T-helper 2 cell treated with Interferon-gamma antibody and Interleukin-4, amounts not matched to agents 100 ng/mL and 5 ng/mL, for 36 hours (primary cell): ENCODE results near the gene LFNG. TPM values are rescaled to one million over a fixed set of nuclear protein-coding genes. Genes with fewer than 3 reads are reported as not detected.

Experiments
- intact Hi-C: fragments of 100-400 bp; cut with micrococcal nuclease; formaldehyde crosslinking; loops from one replicate; pipeline ENCODE4 v1.15.1; 2023
- total RNA-seq: library from RNA; stranded (reverse); gene quantifications from 2 replicates; pipeline ENCODE4 v1.2.3, GENCODE V29; 2022

Gene LFNG
- total RNA-seq, 1 donor from 2014 or later = 85.6 TPM

DNA sequence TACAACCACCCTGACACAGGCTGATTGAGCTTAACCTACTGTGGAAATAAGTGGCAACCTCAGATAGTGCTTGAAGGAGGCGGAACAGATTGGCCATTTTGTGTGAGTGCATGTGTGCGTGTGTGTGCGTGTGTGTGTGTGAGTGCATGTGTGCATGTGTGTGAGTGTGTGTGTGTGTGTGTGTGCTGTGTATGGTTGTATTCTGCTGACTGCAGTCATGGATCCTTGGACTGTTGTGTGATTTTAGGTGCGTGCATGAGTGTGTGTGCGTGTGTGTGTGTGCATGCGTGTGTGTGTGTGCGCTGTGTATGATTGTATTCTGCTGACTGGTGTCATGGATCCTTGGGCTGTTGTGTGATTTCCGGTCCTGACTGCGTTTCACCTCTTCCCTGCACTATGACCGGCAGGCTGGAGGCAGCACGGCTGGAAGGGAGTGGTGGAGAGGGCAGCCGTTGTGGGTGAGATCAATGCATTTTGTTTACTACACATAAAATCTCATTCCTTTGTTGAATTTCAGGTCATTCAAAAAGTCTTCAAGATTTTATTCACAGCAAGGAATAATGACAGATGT is 45.5 kb downstream of the LFNG start:
- intact Hi-C loops = no loop called here

DNA sequence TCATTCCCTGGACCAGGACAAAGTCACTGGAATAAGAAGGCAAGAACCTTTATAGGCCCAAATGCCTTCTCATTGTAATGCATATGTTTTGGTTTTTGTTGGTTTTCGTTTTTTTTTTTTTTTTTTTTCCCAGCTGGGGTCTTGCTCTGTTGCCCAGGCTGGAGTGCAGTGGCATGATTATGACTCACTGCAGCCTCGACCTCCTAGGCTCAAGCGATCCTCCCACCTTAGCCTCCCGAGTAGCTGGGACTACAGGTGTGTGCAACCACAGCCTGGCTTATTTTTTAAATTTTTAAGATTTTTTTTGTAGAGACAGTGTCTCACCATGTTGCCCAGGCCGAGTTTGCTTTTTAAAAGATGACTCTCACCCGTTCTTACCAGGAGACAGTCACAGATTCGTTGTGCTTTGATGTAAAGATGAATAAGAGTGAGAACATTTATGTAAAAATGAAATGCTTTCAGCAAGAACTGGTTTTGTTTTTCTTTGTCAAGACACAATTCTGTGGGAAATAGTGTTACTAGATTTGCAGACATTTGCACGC is 46.8 kb downstream of the LFNG start:
- intact Hi-C loops = no loop called here

DNA sequence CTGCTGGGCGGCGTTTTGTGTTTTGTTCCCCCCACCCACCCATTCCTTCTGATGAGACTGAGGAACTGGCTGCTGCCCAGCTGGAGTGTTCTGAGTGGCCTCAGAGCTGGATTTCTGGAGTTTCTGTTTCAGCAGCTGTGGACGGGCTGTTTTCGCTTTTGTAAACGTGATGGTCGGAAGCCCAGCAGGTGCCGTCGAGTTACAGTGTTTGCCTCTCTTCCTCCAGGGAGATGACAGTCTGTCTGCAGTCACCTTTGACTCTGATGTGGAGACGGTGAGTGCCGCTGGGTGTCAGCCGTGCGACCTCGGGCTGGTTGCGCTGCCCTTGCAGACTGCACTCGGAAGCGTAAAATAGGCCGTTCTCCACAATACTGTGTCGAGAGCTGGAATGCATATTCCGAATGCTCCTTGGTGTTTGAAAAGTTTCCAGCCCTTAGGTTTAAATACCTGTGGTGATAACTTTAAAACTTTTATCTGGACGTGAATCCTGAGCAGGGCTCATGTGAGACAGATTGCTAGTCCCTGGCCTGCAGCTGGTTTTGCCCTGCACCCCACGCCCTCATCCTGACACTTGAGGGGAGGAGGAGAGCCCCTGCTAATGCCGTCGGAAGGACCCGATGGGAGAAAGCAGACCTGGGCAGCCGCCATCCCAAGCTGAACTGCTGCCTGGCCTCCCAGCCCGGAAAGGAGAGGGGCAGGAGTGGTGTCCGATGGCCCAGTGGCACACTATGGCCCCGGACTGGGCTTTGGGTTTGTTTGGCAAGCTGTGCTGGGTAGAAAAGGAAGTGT is 47.5 kb downstream of the LFNG start:
- intact Hi-C loops = no loop called here

DNA sequence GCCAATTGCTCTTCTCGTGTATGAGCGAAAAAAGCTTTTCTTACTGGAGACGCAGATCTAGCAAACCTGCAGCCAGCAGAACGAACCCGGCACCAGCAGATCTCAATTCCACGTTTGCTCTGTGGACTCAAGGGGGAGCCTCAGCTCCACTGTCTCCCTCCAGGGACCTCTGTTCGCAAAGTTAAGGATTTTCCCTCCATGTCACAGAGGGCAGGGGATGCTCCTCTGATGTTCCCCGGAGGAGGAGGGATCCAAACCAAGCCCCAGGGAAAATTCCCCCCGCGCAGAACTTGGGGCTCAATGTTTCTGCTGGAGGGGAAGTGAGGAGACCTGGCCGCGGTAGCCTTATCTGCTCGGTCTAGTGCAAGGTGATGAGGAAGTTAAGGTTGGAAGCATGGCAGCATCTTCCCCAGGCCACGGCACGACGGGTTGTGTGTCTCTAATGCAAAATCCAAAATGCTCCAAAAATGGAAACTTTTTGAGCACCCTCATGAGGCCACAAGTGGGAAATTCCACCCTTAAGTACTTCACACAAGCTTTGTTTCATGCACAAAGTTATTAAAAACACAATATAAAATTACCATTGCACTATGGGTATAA is 48.2 kb downstream of the LFNG start:
- intact Hi-C loops = no loop called here

DNA sequence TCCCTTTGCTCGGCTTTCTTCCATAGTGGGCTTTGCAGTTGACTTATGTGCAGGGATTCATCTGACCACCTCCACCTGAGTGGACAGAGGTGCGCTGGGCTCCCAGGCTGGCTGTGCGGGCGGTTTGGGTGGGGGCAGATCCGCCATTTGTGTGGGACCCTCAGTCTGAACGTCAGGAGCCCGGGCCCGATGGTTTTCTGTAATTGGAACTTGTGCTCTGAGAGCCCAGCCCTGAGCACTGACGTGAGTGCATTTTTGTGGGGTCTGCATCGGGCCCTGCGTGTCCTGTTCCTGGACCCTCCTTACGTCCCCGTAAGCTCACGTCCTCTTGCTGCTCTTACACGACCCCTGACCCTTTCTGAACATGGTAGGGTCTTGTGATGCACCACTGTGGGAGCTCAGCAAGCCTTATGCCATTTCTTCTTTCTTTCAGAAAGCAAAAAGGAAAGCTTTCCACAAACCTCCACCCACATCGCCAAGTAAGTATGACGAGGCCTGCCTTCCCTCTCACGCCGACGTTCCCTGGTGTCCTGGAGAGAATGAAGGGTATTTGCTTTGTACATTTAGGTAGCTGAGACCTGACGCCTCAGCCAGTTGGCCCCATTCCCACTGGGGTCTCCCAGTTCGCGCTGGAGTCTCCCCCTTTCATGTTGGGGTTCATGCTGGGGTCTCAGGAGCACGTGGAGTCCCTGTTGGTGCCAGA is 49.1 kb downstream of the LFNG start:
- intact Hi-C loops = no loop called here

DNA sequence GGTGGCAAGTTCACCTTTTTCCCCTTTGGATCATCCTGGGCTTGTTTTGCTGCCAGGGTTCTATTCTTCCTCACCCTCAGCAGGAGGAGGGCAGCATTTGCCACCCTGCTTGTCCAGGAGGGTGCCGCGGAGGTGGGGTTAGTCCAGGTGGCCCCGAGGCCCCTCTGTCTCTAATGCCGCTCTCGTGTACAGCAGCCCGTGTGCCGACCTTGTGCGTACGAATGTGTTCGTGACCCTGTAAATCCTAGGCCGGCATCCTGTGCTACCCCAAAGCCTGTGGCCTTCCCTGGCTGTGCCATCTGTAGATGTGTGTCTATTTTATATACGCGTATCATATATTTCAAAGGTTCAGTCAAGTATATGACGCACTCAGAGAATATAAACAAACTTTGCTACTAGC is 49.8 kb downstream of the LFNG start:
- intact Hi-C loops = no loop called here

DNA sequence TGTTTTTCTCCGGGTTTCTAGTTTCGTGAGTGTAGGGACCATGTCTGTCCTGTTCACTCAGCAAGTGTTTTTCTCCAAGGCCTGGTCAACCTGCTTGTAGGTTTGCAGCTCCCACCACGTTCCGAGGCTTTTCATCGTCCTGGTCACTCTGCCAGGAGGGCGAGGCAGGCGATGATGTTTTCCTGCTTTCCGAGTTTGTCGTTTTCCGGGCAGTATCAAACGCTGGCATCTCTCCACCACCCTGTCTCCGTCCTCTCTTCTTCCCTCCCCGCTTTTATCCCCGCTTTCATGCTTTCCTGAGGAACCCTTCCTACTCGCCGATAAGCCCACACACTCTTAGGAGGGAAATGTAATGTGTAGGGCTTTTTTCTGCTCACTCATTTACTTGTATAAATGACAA is 50.4 kb downstream of the LFNG start:
- intact Hi-C loops = no loop called here

DNA sequence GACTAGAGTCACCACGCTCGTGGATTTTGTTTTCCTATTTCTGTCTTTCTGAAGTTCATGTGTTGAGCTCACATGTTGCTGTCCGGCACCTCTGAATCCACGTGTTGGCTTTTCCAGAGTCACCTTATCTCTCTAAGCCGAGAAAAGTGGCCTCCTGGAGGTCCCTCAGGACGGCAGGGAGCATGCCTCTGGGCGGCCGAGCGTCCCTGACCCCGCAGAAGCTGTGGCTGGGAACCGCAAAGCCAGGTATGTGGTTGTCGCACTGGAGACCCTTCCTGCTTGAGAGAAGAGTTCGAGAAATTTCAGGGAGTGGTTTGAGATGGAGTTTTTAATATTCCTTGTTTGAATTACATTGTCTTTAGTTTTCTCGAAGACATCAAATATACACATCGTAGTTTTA is 51.8 kb downstream of the LFNG start:
- intact Hi-C loops = no loop called here

DNA sequence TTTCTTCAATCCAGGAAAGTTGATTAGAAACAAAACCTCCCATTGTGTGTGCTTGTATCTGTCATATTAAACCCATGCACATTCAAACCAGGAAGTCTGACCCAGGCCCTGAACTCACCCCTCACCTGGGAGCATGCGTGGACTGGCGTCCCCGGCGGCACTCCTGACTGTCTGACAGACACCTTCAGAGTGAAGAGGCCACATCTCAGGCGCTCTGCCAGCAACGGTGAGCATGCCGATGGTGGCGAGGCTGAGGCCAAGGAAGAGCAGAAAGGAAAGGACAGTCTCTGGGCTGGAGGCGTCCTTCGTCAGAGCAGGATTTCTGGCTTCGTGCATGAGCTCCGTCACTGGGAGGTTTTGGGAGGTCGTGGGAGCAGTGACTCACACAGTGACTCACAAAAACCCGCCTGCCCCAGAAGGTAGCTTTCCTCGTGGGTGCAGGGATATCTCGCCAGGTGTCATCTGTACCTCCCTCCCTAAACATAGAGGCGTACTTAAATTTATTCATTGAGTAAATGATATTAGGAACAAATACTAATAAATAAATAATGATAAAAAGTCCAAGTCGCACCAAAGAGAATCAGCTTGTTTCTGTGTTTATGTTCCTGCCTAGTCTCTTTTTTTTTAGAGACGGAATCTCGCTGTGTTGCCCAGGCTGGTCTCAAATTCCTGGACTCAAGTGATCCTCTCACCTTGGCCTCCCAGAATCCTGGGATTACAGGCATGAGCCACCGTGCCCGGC is 52.7 kb downstream of the LFNG start:
- intact Hi-C loops = no loop called here

DNA sequence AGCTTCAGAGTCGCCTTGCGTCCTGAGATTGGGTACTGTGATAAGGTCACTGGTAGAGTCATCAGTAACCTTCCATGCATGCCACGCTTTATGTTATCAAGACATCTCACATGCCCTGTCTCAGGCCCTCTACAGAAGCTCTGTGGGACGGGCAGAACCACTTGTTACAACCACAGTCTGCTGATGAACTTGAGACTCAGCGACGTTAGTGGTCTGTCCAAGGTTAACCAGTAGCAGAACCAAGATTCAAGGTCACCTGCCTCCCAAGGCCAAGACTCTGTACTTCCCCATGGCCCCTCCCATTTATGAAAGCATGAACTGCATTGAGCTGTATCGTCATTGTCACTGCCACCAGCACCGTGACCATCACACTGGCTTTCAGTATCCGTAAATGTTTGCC is 54.2 kb downstream of the LFNG start:
- intact Hi-C loops = no loop called here

DNA sequence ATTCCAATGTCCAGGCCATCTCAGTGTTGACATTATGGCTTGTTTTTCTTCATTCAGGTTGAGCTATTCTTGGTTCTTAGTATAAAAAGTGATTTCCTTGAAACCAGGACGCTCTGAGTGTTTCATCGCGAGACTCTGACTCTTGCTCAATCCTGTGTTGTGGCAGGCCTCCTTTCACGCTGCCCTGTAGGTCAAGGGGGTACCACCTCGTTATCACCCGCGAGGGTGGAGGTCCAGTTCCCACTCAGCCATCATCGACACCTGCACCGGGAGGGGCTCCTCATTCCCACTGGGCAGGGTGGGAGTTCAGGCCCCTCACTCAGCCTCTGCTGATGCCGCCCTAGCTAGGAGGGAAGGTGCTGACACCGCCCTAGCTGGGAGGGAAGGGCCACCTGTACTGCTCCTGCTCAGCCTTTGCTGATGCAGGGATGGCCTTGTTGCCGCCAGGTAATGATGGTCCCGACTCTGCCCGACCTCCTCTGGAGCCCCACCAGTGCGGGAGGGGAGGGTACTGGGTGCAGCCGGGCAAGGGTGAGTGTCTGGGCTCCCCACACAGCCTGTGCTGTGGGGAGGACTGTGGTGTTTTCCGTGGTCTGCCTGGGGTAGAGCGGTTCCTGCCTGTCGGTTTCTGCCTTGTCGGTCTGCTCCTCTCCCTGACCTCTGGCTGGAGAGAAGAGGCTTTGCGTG is 55.6 kb downstream of the LFNG start:
- intact Hi-C loops = no loop called here

DNA sequence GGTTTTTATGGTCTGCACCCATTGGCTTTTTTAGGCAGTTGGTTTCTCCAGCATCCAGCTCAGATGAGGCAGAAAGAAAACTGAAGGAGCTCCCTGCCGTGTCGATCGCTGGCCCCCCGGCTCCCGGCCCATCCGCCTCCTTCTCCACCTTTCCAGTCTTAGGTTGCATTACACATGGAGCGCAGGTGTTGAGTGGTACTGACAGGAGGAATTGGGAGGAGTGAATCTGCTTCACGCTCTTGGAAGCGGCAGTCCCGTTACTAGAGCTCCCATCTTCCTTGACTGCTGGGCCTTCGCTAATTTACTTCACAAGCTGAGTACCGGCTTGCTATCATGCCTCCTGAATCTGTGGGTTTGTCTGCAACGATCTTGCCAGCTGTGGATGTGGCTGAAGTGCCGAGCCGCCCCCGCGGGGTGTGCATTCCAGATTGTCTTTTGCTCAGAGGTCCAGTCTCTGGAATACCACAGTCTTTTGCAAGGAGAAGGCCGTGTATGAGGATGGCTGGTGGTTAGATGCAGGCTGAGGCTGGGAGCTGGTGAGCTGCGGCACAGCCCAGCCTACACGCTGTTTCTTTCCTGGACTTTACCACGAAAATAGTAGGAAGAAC is 56.3 kb downstream of the LFNG start:
- intact Hi-C loops = no loop called here

DNA sequence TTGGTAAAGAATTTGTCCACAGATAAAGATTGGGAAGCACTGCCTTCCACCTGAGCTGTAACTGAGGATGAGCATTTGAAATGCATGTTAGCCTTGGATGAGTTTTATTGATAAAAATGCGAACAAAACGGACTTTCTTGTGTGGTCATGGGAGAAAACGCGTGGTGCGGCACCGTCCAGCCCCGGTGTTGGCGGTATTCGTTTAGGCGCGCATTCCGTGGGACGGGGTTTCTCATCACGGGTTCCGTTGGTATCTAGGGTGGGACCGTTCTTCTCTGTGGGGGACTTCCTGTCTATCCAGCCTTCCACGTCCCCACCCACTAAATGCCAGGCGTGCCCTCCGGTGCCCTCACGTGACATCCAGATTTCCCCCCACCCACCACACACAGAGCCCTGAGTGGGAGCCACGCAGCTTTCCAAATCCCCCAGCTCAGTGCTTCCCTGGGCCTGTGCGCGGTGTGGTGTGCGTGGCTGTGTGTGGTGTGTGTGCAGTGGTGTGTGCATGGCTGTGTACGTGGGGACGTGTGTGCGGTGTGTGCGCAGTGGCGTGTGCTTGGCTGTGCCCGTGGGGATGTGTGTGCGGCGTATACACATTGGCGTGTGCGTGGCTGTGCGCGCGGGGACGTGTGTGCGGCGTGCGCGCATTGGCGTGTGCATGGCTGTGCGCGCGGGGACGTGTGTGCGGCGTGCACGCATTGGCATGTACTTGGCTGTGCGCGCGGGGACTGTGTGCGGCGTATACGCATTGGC is 57.3 kb downstream of the LFNG start:
- intact Hi-C loops = no loop called here

Other genes with a start within 250 kb of the LFNG start
- gene SNX8, start 205.3 kb upstream of the LFNG start, total RNA-seq = 24.0 and 27.8 TPM in 2 replicates
- gene EIF3B, start 164.9 kb upstream of the LFNG start, total RNA-seq = 196 and 200 TPM in 2 replicates
- 55.6 and 59.6 TPM in 2 replicates for gene CHST12, start 116.2 kb upstream of the LFNG start, total RNA-seq
- gene GRIFIN, start 43.4 kb upstream of the LFNG start, total RNA-seq = not detected in 2 replicates
- gene BRAT1, start 35.8 kb downstream of the LFNG start, total RNA-seq = 40.0 and 41.8 TPM in 2 replicates
- gene IQCE, start 39.2 kb downstream of the LFNG start, total RNA-seq = 9.2 and 12.2 TPM in 2 replicates
- gene TTYH3, start 112.2 kb downstream of the LFNG start, total RNA-seq = 27.8 and 28.1 TPM in 2 replicates
- gene AMZ1, start 168.4 kb downstream of the LFNG start, total RNA-seq = 0.11 TPM in 2 replicates